PC-9 (cell line): ENCODE measurements around the gene RNF168. TPM values are rescaled to one million over a fixed set of nuclear protein-coding genes. Genes with fewer than 3 reads are reported as not detected.
"Not testable (repeated sequence)": the region's sequence is repeated elsewhere in the genome, so short reads cannot be mapped to it uniquely, and the experiment has no call there.

Experiments
- BruUV-seq: library from RNA; stranded (reverse); fragments of 400-500 nt; replicated peaks from 2 replicates; lab custom pipeline; 2021; lab: Mats Ljungman, UMichigan
- CTCF ChIA-PET: fragments of 300-600 bp; sonication (Branson Sonifier 250); formaldehyde crosslinking; loops from one replicate; lab custom pipeline; 2022; ENCODE audit warnings: antibody characterized with exemption; lab: Charles Lee
- POLR2A ChIA-PET: fragments of 300-600 bp; sonication (Branson Sonifier 250); formaldehyde crosslinking; loops from one replicate; lab custom pipeline; 2022; ENCODE audit warnings: antibody characterized with exemption; ENCODE audit not compliant: unreplicated experiment; lab: Charles Lee
- DNase-seq, 2 experiments: peaks; one replicate each; pipeline versions ENCODE4 v3.0.0 to v3.0.0-alpha.2; 2015 to 2022; ENCODE audit warnings: mixed read lengths in 1 of 2
- H2AFZ ChIP-seq: fragments of 200-600 bp; sonication (generic); 2 replicates; pipeline ENCODE4 v1.8.1; 2017; ENCODE audit warnings: antibody characterized with exemption
- H3F3A ChIP-seq: fragments of 200-600 bp; sonication (generic); 2 replicates; pipeline ENCODE4 v1.8.1; 2017; ENCODE audit warnings: antibody characterized with exemption, mild to moderate bottlenecking, low read depth; ENCODE audit not compliant: insufficient read depth
- H3K27ac ChIP-seq: fragments of 200-600 bp; sonication (generic); 2 replicates; pipeline ENCODE4 v1.6.1; 2016; ENCODE audit warnings: mixed run types
- H3K27me3 ChIP-seq: fragments of 200-600 bp; sonication (generic); 2 replicates; pipeline ENCODE4 v1.6.1; 2016; ENCODE audit warnings: low read depth, mixed run types; ENCODE audit not compliant: insufficient read depth
- H3K36me3 ChIP-seq: fragments of 200-600 bp; sonication (generic); 2 replicates; pipeline ENCODE4 v1.6.1; 2016; ENCODE audit warnings: low read depth, mixed run types
- H3K4me1 ChIP-seq: fragments of 200-600 bp; sonication (generic); replicated peaks from 2 replicates; pipeline ENCODE4 v1.6.1; 2016; ENCODE audit warnings: mixed run types; ENCODE audit not compliant: insufficient read depth
- H3K4me2 ChIP-seq: fragments of 200-600 bp; sonication (generic); 2 replicates; pipeline ENCODE4 v1.6.1; 2017; ENCODE audit warnings: mixed run types
- H3K4me3 ChIP-seq: fragments of 200-600 bp; sonication (generic); 2 replicates; pipeline ENCODE4 v1.6.1; 2016; ENCODE audit warnings: mixed run types
- H3K79me2 ChIP-seq: fragments of 200-600 bp; sonication (generic); 2 replicates; pipeline ENCODE4 v1.6.1; 2017; ENCODE audit warnings: low read depth, mixed run types
- H3K9me2 ChIP-seq: fragments of 200-600 bp; sonication (generic); 2 replicates; pipeline ENCODE4 v1.8.1; 2017; ENCODE audit warnings: mild to moderate bottlenecking; ENCODE audit not compliant: insufficient read depth
- H3K9me3 ChIP-seq: fragments of 200-600 bp; sonication (generic); 2 replicates; pipeline ENCODE4 v1.8.1; 2016; ENCODE audit warnings: low read depth; ENCODE audit not compliant: insufficient read depth
- H4K20me1 ChIP-seq: fragments of 200-600 bp; sonication (generic); 2 replicates; pipeline ENCODE4 v1.8.1; 2017; ENCODE audit not compliant: insufficient read depth
- EZH2 ChIP-seq: fragments of 200-600 bp; sonication (generic); IDR thresholded peaks from 2 replicates; pipeline ENCODE4 v1.8.0; 2017; ENCODE audit warnings: antibody characterized with exemption, low read depth
- intact Hi-C: fragments of 100-400 bp; cut with micrococcal nuclease; formaldehyde crosslinking; loops from one replicate; pipeline ENCODE4 v1.10.0; 2022; ENCODE audit not compliant: unreplicated experiment
- total RNA-seq: library from RNA; stranded (reverse); gene quantifications from 2 replicates; pipeline ENCODE4 v1.2.3, GENCODE V29; 2021
- TF ChIP-seq, protein P1 (sequence below): fragments of 200-600 bp; sonication (generic); conservative IDR thresholded peaks from 2 replicates; pipeline ENCODE4 v1.6.1; 2017; ENCODE audit warnings: mixed run types, antibody characterized with exemption, mild to moderate bottlenecking, moderate library complexity

The RNF168 gene
- total RNA-seq, 1 experiment from 2014 or later, result 60.6 TPM

DNA sequence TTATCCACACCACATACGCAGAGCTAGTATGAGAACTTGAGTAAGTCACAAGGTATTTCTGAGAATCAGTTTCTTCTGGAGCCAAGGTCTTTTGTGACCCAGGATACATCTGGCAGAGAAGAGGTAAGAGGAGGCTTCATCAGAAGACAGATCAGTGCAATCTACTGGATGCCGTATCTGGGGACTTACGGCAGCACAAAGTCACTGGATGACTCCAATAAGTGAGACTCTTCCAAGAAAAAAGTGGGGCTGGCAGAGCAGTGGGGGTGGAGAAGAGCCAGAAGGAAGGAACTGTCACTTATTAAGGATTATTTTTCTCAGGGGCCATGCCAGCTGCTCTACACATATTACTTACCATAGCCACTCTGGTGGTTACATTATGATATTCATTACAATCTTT, 39.8 kb downstream of the RNF168 start:
- Histone ChIP-seq H2AFZ (no peak overlapping the region), H3K27me3 (no peaks in the 10 kb centered on the region), H4K20me1 (0 out of 2 replicates have a peak, but pooled peaks cover under 1% of the 10 kb centered on the region), H3F3A (peaks cover 11% of the 10 kb centered on the region; the same call in 1 of the 2 replicates), H3K9me3 (no peaks in the 10 kb centered on the region), H3K79me2 (no peaks in the 10 kb centered on the region), H3K4me3 (no peak overlapping the region), H3K9me2 (no peaks in the 10 kb centered on the region), H3K4me1 (no peaks in the 10 kb centered on the region), H3K36me3 (peaks cover 15% of the 10 kb centered on the region; the same call in 1 of the 2 replicates), H3K27ac (no peak overlapping the region), H3K4me2 (no peak overlapping the region)
- no peak for DNase-seq
- intact Hi-C loops, result no loop called here
- no peak for TF ChIP-seq EZH2
- TF ChIP-seq, protein P1, sequence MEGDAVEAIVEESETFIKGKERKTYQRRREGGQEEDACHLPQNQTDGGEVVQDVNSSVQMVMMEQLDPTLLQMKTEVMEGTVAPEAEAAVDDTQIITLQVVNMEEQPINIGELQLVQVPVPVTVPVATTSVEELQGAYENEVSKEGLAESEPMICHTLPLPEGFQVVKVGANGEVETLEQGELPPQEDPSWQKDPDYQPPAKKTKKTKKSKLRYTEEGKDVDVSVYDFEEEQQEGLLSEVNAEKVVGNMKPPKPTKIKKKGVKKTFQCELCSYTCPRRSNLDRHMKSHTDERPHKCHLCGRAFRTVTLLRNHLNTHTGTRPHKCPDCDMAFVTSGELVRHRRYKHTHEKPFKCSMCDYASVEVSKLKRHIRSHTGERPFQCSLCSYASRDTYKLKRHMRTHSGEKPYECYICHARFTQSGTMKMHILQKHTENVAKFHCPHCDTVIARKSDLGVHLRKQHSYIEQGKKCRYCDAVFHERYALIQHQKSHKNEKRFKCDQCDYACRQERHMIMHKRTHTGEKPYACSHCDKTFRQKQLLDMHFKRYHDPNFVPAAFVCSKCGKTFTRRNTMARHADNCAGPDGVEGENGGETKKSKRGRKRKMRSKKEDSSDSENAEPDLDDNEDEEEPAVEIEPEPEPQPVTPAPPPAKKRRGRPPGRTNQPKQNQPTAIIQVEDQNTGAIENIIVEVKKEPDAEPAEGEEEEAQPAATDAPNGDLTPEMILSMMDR, result no peak
- ChIA-PET CTCF (no interaction called here), POLR2A (no interaction called here)
- no TSS peak for BruUV-seq

DNA sequence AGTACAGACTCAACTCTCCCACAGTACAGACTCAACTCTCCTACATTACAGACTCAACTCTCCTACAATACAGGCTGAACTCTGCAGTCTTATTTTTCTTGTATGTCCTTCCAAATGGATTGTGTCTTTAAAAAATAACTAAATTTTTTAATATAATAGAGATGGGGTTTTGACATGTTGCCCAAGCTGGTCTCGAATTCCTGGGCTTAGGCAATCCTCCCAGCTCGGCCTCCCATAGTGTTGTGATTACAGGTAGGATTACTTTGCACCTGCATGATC, 40.2 kb downstream of the RNF168 start:
- no TSS peak for BruUV-seq
- Histone ChIP-seq H3K4me1 (no peaks in the 10 kb centered on the region), H4K20me1 (no peaks in the 10 kb centered on the region), H3K27me3 (no peaks in the 10 kb centered on the region), H3K79me2 (no peaks in the 10 kb centered on the region), H3K9me2 (no peaks in the 10 kb centered on the region), H3K9me3 (no peaks in the 10 kb centered on the region), H3K4me2 (no peak overlapping the region), H3K27ac (no peak overlapping the region), H3F3A (peaks cover 11% of the 10 kb centered on the region; the same call in 1 of the 2 replicates), H2AFZ (no peak overlapping the region), H3K36me3 (peaks cover 11% of the 10 kb centered on the region; the same call in 1 of the 2 replicates), H3K4me3 (no peak overlapping the region)
- TF ChIP-seq EZH2, result no peak
- TF ChIP-seq, protein P1, result no peak
- no peak for DNase-seq
- intact Hi-C loops, result no loop called here
- ChIA-PET POLR2A (no interaction called here), CTCF (no interaction called here)

DNA sequence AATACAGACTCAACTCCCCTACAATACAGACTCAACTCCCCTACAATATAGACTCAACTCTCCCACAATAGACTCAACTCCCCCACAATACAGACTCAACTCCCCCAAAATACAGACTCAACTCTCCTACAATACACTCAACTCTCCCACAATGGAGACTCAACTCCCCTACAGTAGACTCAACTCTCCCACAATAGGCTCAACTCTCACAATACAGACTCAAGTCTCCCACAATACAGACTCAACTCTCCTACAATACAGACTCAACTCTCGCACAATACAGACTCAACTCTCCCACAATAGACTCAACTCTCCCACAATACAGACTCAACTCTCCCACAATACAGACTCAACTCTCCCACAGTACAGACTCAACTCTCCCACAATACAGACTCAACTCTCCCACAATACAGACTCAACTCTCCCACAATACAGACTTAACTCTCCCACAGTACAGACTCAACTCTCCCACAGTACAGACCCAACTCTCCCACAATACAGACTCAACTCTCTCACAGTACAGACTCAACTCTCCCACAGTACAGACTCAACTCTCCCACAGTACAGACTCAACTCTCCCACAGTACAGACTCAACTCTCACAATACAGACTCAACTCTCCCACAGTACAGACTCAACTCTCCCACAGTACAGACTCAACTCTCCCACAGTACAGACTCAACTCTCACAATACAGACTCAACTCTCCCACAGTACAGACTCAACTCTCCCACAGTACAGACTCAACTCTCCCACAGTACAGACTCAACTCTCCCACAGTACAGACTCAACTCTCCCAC, 40.7 kb downstream of the RNF168 start:
- peaks cover 15% of the 10 kb centered on the region; the same call in 1 of the 2 replicates for H3F3A ChIP-seq
- H4K20me1 ChIP-seq, H3K79me2 ChIP-seq, H3K9me3 ChIP-seq, POLR2A ChIA-PET, intact Hi-C loops, BruUV-seq, H3K4me1 ChIP-seq, H3K4me2 ChIP-seq, DNase-seq, H3K27ac ChIP-seq, H3K4me3 ChIP-seq, H3K27me3 ChIP-seq, H2AFZ ChIP-seq, H3K9me2 ChIP-seq, H3K36me3 ChIP-seq, CTCF ChIA-PET: not testable (repeated sequence)
